ENCODE results near the gene BICDL1.

BICDL1 gene

GRCh38 chr12:120099738-120100137 lies 110.7 kb downstream of the BICDL1 start:
- no peak overlapping the region for H3K4me2 ChIP-seq (ENCODE audit: low read depth, low read length, poor library complexity, severe bottlenecking)
- peaks cover 46% of the 10 kb centered on the region for H3K79me2 ChIP-seq (ENCODE audit: insufficient read depth, low read length)
- peaks cover 38% of the 10 kb centered on the region for H4K20me1 ChIP-seq (ENCODE audit: insufficient read depth, low read length, poor library complexity, severe bottlenecking)
- no peaks in the 10 kb centered on the region for H3K9me2 ChIP-seq (replicated peaks; ENCODE audit: low read depth, low read length)
- peaks cover 1% of the 10 kb centered on the region for H3K4me1 ChIP-seq (ENCODE audit: insufficient read depth, low read length, poor library complexity, severe bottlenecking)
- H3K27me3 ChIP-seq (ENCODE audit: insufficient read depth, low read length, poor library complexity, severe bottlenecking) = no peaks in the 10 kb centered on the region
- no peaks in the 10 kb centered on the region for H3F3A ChIP-seq (ENCODE audit: low read depth)
- H3K4me3 ChIP-seq (ENCODE audit: low read length, poor library complexity, severe bottlenecking) = no peak overlapping the region
- no peak overlapping the region for H3K9ac ChIP-seq (ENCODE audit: low read depth, low read length, poor library complexity, severe bottlenecking)
- no peak overlapping the region for H2AFZ ChIP-seq (ENCODE audit: low read length)
- H3K9me3 ChIP-seq (ENCODE audit: insufficient read depth, low read depth, low read length) = no peaks in the 10 kb centered on the region
- H3K36me3 ChIP-seq (ENCODE audit: insufficient read depth, low read length) = peaks cover 85% of the 10 kb centered on the region; the same call in 1 of the 2 replicates
- no peak for TF ChIP-seq EZH2phosphoT487 (IDR thresholded peaks at IDR 0.05; ENCODE audit: borderline replicate concordance)
- TF ChIP-seq, protein P1, sequence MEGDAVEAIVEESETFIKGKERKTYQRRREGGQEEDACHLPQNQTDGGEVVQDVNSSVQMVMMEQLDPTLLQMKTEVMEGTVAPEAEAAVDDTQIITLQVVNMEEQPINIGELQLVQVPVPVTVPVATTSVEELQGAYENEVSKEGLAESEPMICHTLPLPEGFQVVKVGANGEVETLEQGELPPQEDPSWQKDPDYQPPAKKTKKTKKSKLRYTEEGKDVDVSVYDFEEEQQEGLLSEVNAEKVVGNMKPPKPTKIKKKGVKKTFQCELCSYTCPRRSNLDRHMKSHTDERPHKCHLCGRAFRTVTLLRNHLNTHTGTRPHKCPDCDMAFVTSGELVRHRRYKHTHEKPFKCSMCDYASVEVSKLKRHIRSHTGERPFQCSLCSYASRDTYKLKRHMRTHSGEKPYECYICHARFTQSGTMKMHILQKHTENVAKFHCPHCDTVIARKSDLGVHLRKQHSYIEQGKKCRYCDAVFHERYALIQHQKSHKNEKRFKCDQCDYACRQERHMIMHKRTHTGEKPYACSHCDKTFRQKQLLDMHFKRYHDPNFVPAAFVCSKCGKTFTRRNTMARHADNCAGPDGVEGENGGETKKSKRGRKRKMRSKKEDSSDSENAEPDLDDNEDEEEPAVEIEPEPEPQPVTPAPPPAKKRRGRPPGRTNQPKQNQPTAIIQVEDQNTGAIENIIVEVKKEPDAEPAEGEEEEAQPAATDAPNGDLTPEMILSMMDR (conservative IDR thresholded peaks at IDR 0.05; ENCODE audit: low read length) = no peak

DNA sequence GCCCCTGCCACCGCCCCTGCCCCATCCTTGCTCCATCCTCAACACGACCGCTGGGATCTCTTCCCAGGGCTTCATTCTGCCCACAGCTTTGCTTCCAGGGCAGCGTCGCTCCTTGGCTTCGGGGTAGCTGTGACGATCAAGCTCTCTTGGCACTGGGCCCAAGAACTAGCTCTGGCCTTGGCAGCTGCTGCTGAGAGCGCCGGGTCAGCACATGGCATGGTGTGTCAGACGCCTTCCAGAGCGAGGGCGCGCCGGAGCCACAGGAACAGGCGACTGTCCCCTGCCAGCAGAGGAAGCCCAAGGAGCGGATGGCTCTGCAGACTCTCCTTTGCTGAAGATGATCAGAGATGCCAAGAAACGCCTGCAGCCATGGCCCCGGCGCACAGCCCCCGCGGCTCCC lies 111.6 kb downstream of the BICDL1 start:
- H3K79me2 ChIP-seq (ENCODE audit: insufficient read depth, low read length) = peaks cover 54% of the 10 kb centered on the region
- no peaks in the 10 kb centered on the region for H3K9me3 ChIP-seq (ENCODE audit: insufficient read depth, low read depth, low read length)
- no peaks in the 10 kb centered on the region for H3K27me3 ChIP-seq (ENCODE audit: insufficient read depth, low read length, poor library complexity, severe bottlenecking)

DNA sequence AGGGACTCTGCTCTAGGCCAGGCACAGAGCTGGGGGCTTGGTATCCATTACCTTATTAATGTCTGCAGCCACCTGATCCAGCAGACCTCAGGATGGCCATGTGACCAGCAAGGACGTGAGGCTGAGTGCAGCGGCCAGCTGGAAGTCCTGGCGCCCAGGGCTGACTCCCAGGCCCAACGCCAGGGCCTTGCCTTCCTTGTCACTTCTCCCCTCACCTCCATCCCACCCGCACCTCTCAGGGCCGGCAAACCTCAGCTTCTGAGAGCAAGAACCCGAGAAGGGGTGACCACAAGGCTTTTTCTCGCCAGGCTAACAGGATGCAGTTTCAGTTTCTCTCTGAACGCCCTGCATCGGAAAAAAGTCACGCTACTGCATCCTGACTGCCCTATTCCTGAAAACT lies 112.1 kb downstream of the BICDL1 start:
- H3K36me3 ChIP-seq (ENCODE audit: insufficient read depth, low read length) = peaks cover 83% of the 10 kb centered on the region; the same call in 1 of the 2 replicates
- no peaks in the 10 kb centered on the region for H3F3A ChIP-seq (ENCODE audit: low read depth)
- no peak overlapping the region for H2AFZ ChIP-seq (ENCODE audit: low read length)
- H4K20me1 ChIP-seq (ENCODE audit: insufficient read depth, low read length, poor library complexity, severe bottlenecking) = peaks cover 45% of the 10 kb centered on the region
- H3K4me2 ChIP-seq (ENCODE audit: low read depth, low read length, poor library complexity, severe bottlenecking) = no peak overlapping the region
- H3K79me2 ChIP-seq (ENCODE audit: insufficient read depth, low read length) = peaks cover 59% of the 10 kb centered on the region
- no peak for TF ChIP-seq EZH2phosphoT487 (IDR thresholded peaks at IDR 0.05; ENCODE audit: borderline replicate concordance)
- TF ChIP-seq, protein P1 (conservative IDR thresholded peaks at IDR 0.05; ENCODE audit: low read length) = no peak
- H3K27me3 ChIP-seq (ENCODE audit: insufficient read depth, low read length, poor library complexity, severe bottlenecking) = no peaks in the 10 kb centered on the region
- no peaks in the 10 kb centered on the region for H3K9me3 ChIP-seq (ENCODE audit: insufficient read depth, low read depth, low read length)
- no peak overlapping the region for H3K9ac ChIP-seq (ENCODE audit: low read depth, low read length, poor library complexity, severe bottlenecking)
- H3K4me3 ChIP-seq (ENCODE audit: low read length, poor library complexity, severe bottlenecking) = no peak overlapping the region
- H3K9me2 ChIP-seq (replicated peaks; ENCODE audit: low read depth, low read length) = no peaks in the 10 kb centered on the region
- H3K4me1 ChIP-seq (ENCODE audit: insufficient read depth, low read length, poor library complexity, severe bottlenecking) = no peaks in the 10 kb centered on the region

More for the DNA sequence above, 111.6 kb downstream of the BICDL1 start:
- H3K4me2 ChIP-seq (ENCODE audit: low read depth, low read length, poor library complexity, severe bottlenecking) = no peak overlapping the region
- TF ChIP-seq, protein P1 (conservative IDR thresholded peaks at IDR 0.05; ENCODE audit: low read length) = no peak
- no peak for TF ChIP-seq EZH2phosphoT487 (IDR thresholded peaks at IDR 0.05; ENCODE audit: borderline replicate concordance)
- no peaks in the 10 kb centered on the region for H3K4me1 ChIP-seq (ENCODE audit: insufficient read depth, low read length, poor library complexity, severe bottlenecking)
- H3K36me3 ChIP-seq (ENCODE audit: insufficient read depth, low read length) = peaks cover 86% of the 10 kb centered on the region; the same call in 1 of the 2 replicates
- no peak overlapping the region for H3K4me3 ChIP-seq (ENCODE audit: low read length, poor library complexity, severe bottlenecking)
- no peaks in the 10 kb centered on the region for H3F3A ChIP-seq (ENCODE audit: low read depth)
- H3K9ac ChIP-seq (ENCODE audit: low read depth, low read length, poor library complexity, severe bottlenecking) = no peak overlapping the region
- no peaks in the 10 kb centered on the region for H3K9me2 ChIP-seq (replicated peaks; ENCODE audit: low read depth, low read length)
- no peak overlapping the region for H2AFZ ChIP-seq (ENCODE audit: low read length)
- H4K20me1 ChIP-seq (ENCODE audit: insufficient read depth, low read length, poor library complexity, severe bottlenecking) = peaks cover 44% of the 10 kb centered on the region
